ENCODE data around the gene FGA.

Gene FGA

GRCh38 chr4:154625971-154626370, 35.4 kb upstream of the FGA start:
- H3K4me3 ChIP-seq (ENCODE audit: low read depth, low read length), result no peak overlapping the region
- H3K27me3 ChIP-seq (ENCODE audit: insufficient read depth, low read depth, severe bottlenecking), result peaks cover 12% of the 10 kb centered on the region
- TF ChIP-seq CTCF (IDR thresholded peaks at IDR 0.05; ENCODE audit: low read depth, low read length), result no peak
- no peak for DNase-seq
- H3K36me3 ChIP-seq, result no peaks in the 10 kb centered on the region
- H3K27ac ChIP-seq, result no peak overlapping the region
- no peaks in the 10 kb centered on the region for H3K9me3 ChIP-seq (ENCODE audit: severe bottlenecking)

- Histone ChIP-seq H3K36me3 (no peaks in the 10 kb centered on the region), H3K4me3 (ENCODE audit: low read depth, low read length) (no peak overlapping the region), H3K9me3 (ENCODE audit: severe bottlenecking) (no peaks in the 10 kb centered on the region), H3K27ac (no peak overlapping the region), H3K27me3 (ENCODE audit: insufficient read depth, low read depth, severe bottlenecking) (peaks cover 14% of the 10 kb centered on the region)
- no peak for TF ChIP-seq CTCF (IDR thresholded peaks at IDR 0.05; ENCODE audit: low read depth, low read length)
- DNase-seq, result no peak
Measured at GRCh38 chr4:154623995-154624394, 33.5 kb upstream of the FGA start.

- TF ChIP-seq CTCF (IDR thresholded peaks at IDR 0.05; ENCODE audit: low read depth, low read length), result no peak
- no peak overlapping the region for H3K27ac ChIP-seq
- H3K27me3 ChIP-seq (ENCODE audit: insufficient read depth, low read depth, severe bottlenecking), result peaks cover 14% of the 10 kb centered on the region
- H3K36me3 ChIP-seq, result no peaks in the 10 kb centered on the region
- DNase-seq, result no peak
- no peaks in the 10 kb centered on the region for H3K9me3 ChIP-seq (ENCODE audit: severe bottlenecking)
- H3K4me3 ChIP-seq (ENCODE audit: low read depth, low read length), result no peak overlapping the region
Measured at GRCh38 chr4:154623436-154623835, 32.9 kb upstream of the FGA start.

- peaks cover 14% of the 10 kb centered on the region for H3K27me3 ChIP-seq (ENCODE audit: insufficient read depth, low read depth, severe bottlenecking)
- H3K4me3 ChIP-seq (ENCODE audit: low read depth, low read length), result no peak overlapping the region
- H3K9me3 ChIP-seq (ENCODE audit: severe bottlenecking), result no peaks in the 10 kb centered on the region
- no peak overlapping the region for H3K27ac ChIP-seq
- peak; percentile 59 for TF ChIP-seq CTCF (IDR thresholded peaks at IDR 0.05; ENCODE audit: low read depth, low read length)
- no peaks in the 10 kb centered on the region for H3K36me3 ChIP-seq
- peak; percentile 38 for DNase-seq
Measured at GRCh38 chr4:154622598-154622997, 32.1 kb upstream of the FGA start.

- peaks cover 8% of the 10 kb centered on the region for H3K27me3 ChIP-seq (ENCODE audit: insufficient read depth, low read depth, severe bottlenecking)
Measured at GRCh38 chr4:154620111-154620510, 29.6 kb upstream of the FGA start.

More at GRCh38 chr4:154620111-154620510, 29.6 kb upstream of the FGA start:
- no peaks in the 10 kb centered on the region for H3K9me3 ChIP-seq (ENCODE audit: severe bottlenecking)
- no peak overlapping the region for H3K27ac ChIP-seq
- no peak for TF ChIP-seq CTCF (IDR thresholded peaks at IDR 0.05; ENCODE audit: low read depth, low read length)
- H3K4me3 ChIP-seq (ENCODE audit: low read depth, low read length), result no peak overlapping the region
- DNase-seq, result no peak
- H3K36me3 ChIP-seq, result no peaks in the 10 kb centered on the region
